HG03103 (cell line): ENCODE results near the gene DGCR2.

ENCODE experiments used
- ATAC-seq: cut with Tn5 transposase; IDR thresholded peaks from one replicate; pipeline ENCODE4 v1.9.1; 2021; ENCODE audit warnings: low read depth; ENCODE audit not compliant: unreplicated experiment

The DGCR2 gene

DNA sequence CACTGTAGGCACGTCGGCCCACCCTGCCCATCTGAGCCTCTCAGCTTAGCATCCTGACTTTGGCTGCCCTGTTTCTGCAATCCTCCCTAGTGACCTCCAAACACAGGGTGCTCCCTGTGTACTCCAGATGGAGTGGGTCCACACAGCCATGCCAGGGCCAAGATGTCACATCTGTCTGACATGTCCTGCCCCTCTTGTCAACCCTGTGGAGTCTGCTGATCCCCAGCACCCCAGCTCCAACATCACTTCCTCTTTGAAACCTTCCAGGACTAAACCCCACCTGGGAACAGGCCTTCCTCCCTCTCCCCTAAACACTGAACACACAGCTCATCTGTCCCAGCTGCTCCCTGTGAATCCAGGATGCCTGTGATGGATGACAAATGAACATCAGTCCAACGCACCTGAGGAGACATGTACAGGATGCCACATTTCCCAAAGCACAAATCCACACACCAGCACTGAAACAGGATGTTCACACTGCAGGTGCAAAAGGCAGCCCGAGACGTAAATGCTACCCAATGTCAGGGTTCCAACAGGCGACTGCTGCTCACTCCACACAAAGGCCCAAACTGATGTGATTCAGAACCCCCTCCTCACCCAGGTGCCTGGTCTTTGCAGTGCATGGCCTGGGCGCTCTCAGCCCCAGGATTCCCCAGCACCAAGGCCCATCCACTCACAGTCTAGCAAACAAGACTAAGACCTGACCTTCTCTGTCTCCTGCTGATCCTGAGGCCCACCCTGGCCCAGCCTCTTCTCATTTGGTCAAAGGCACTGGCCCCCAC is 6.9 kb upstream of the DGCR2 start:
- ATAC-seq = no peak

GRCh38 chr22:19128009-19128401 is 5.8 kb upstream of the DGCR2 start:
- ATAC-seq = no peak

DNA sequence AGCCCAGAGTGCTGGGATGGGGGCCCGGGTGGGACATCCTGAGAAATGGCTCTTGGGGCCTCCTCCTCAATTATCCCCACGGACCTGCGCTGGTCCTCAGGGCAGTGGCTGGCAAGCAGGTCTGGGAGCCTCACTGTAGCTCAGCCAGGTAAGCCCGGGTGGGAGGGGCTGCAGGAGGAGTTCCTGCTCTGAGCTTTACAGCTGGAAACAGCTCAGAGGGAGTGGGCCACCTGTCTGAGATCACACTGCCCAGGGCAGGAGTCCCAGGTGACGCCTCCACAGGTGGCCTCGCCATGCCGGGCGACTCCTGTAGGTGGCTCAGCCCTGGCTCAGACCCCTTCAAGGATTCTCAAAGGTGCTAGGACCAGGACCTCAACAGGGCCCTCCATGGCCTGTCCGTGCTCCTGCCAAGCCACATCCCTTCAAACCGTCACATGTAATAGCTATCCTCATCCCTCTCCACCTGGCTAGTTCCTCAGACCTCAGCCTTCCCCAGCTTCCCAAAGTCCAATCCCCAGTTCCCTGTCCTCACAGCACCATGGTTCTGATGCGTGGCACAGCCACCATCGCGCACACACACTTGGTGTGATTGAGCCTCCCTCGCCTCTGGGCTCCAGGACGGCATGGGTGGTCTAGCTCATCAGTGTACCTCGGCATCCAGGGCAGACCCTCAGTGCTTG is 5.3 kb upstream of the DGCR2 start:
- no peak for ATAC-seq

- ATAC-seq = no peak
These were observed 4.4 kb upstream of the DGCR2 start for GRCh38 chr22:19126309-19127273.

- ATAC-seq = no peak
These were observed 3.5 kb upstream of the DGCR2 start for GRCh38 chr22:19125474-19126308.

DNA sequence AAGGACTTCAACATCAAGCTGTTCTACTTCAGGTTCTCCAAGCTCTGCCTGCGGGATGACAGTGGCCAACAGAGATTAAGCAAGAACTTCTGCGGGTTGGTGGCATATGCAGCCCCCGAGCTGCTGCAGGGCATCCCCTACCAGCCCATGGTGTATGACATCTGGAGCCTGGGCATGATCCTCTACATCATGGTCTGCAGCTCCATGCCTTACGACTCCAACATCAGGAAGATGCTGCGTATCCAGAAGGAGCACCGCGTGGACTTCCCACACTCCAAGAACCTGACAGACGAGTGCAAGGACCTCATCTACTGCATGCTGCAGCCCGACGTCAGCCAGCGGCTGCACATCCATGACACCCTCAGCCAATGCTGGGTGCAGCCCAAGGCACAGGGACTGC is 2.8 kb upstream of the DGCR2 start:
- no peak for ATAC-seq

DNA sequence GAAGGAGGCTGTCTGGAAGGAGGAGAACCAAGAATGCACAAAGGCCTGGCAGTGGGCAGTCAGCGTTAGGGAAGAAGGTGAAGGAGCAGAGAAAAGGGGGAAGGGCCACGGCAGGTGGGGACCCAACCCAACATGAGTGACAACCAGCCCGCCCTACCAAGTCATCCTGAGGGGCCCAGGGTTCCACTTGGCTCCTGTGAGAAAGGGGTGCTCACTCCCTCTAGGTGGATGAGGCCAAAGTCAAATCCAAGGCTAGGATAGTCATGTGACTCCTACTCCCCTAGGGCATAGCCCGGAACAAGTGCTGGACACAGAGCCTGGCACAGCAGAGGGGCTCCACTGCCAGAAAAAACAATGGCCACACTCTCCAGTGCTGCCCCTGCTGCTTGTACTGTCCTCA is 2.2 kb upstream of the DGCR2 start:
- no peak for ATAC-seq

DNA sequence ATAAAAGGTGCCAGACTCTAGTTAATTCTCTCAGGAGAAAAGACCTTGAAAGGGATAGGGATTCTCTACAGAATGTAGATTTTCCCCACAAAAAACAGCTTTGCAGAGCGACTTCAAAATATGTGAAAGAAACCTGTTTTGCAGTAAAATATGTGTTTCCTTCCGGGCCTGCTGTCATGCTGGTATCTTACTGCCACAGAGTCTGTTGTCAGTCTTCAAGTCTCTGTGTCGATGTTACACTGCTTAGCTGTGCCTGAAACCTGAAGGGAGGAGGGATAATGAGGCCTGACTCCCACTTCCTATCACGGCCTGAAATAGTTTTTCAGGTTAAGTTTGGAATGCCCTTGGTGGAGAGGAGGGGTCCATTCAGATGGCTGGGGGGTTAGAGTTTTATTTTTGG is 1.7 kb upstream of the DGCR2 start:
- no peak for ATAC-seq

GRCh38 chr22:19122752-19123492 is 710 bp upstream of the DGCR2 start:
- ATAC-seq = no peak

DNA sequence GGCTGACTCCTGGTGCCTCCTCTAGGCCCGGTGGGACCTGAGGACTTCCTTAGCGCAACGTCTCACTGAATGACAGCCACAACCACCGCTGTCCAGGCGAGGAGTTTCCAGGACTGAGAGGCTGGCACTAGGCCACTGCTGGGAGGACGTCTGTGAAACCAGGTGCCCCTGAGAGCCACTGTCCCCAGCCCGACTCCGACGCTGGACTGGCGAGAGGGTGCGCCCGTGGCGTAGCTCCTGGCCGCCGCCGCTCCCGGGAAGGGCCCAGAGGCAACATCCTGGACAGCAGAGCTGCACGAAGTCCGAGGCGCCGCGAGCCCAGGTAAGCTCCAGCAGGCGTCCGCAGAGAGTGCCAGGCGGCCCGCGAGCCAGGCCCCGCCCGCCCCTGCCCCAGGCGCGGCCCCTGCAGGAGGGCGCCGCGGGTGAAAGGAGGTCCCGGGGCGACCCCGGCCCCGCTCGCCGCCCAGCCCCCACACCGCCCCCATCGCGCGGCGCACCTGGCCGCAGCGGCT is 525 bp downstream of the DGCR2 start:
- peak; percentile 3 for ATAC-seq

GRCh38 chr22:19120829-19121630 is 1.2 kb downstream of the DGCR2 start:
- no peak for ATAC-seq

- no peak for ATAC-seq
These were observed 2.3 kb downstream of the DGCR2 start for GRCh38 chr22:19119949-19120348.

DNA sequence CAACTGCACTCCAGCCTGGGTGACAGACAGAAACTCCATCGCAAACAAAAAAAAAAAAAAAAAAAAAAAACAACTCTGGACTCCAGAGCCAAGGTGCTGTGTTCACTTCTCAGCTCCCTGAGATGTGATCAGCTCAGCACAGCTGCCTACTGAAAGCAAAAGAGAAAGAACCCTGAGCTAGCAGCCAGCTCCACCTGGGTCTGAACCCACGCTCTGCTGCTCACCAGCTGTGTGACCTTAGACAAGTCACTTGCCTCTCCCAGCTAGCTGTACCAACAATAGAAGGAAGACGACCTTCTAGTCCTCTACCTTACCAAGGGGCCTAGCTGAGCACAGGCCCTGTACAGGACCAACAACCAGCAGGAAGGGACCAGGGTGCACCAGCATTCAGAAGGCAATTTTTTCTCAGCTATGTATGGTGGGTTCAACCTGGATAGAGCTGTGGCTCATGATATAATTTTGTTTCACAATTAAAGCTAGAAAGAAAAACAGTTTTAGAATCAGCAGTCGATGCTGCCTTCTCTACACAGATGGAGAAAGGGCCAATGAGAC is 3.8 kb downstream of the DGCR2 start:
- ATAC-seq = peak; percentile 33

DNA sequence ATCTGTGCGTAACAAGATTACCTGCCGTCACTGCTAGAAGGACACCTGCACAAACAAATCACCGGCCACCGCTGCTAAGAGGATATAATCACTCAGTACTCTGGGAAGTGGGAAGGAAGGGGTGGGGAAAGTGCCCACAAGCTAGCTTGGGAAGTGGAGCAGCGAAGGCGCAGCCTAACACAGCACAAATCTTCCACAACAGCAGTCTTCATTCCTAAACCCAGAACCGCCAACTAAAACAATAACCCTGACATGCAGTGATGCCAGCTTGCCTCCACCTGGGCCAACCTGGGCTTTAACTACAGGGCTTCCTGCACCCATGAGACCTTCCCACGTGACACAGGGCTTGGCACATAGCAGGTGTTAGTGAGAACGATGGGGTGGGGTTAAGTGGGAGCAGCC is 5.1 kb downstream of the DGCR2 start:
- no peak for ATAC-seq

- ATAC-seq = no peak
These were observed 6.6 kb downstream of the DGCR2 start for GRCh38 chr22:19115628-19116027.

- ATAC-seq = no peak
These were observed 7.1 kb downstream of the DGCR2 start for GRCh38 chr22:19114984-19115552.

GRCh38 chr22:19113429-19113828 is 8.8 kb downstream of the DGCR2 start:
- ATAC-seq = no peak

DNA sequence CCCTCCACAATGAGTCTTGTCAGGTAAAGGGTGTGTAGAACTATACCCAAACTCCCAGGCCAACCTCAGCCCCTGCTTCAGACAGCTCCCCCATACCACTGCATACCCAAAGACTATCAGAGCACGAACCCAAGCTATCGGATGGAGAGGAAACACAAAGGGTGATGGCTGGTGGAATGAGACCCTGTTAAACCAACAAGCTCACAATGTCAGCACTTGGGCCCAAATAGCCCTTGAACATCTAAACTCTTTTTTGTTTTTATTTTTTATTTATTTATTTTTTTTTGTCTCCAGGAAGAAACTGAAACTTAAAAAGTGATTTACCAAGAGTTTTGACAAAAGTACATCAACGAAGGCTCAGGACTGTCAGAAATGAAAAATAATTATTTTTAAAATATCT is 10.6 kb downstream of the DGCR2 start:
- ATAC-seq = no peak
